ENCODE measurements around the gene ADAMTSL4.
"Not testable (repeated sequence)": the region's sequence is repeated elsewhere in the genome, so short reads cannot be mapped to it uniquely, and the experiment has no call there.

The ADAMTSL4 gene

GRCh38 chr1:150579945-150580642 is 30.9 kb downstream of the ADAMTSL4 start:
- DNase-seq (ENCODE audit: extremely low spot score) = no peak
- ChIA-PET CTCF (interaction anchor here (0.8 to 6.9 kb wide), 8 partner anchors 9 to 416 kb away, joined by 3 to 83 read pairs (median 4); partner anchors contain the start of gene TARS2), POLR2A (interaction anchor here (0.6 to 11.0 kb wide), 25 partner anchors 9 to 668 kb away, joined by 3 to 305 read pairs (median 4); partner anchors contain the start of genes ENSA, GOLPH3L, MINDY1 and RPRD2)
- TF ChIP-seq, protein P1, sequence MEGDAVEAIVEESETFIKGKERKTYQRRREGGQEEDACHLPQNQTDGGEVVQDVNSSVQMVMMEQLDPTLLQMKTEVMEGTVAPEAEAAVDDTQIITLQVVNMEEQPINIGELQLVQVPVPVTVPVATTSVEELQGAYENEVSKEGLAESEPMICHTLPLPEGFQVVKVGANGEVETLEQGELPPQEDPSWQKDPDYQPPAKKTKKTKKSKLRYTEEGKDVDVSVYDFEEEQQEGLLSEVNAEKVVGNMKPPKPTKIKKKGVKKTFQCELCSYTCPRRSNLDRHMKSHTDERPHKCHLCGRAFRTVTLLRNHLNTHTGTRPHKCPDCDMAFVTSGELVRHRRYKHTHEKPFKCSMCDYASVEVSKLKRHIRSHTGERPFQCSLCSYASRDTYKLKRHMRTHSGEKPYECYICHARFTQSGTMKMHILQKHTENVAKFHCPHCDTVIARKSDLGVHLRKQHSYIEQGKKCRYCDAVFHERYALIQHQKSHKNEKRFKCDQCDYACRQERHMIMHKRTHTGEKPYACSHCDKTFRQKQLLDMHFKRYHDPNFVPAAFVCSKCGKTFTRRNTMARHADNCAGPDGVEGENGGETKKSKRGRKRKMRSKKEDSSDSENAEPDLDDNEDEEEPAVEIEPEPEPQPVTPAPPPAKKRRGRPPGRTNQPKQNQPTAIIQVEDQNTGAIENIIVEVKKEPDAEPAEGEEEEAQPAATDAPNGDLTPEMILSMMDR (IDR thresholded peaks at IDR 0.05; ENCODE audit: control extremely low read depth, extremely low read depth, low read depth, missing control alignments) = no peak

GRCh38 chr1:150580966-150581365 is 31.8 kb downstream of the ADAMTSL4 start:
- POLR2A ChIA-PET = interaction anchor here (0.8 kb wide), 1 partner anchor 94 kb away, joined by 3 read pairs; the partner anchor contains the start of gene TARS2
- DNase-seq (ENCODE audit: extremely low spot score) = not testable (repeated sequence)
- CTCF ChIA-PET = interaction anchor here (1.3 to 6.9 kb wide), 3 partner anchors 8 to 415 kb away, joined by 3 to 83 read pairs (median 5); no protein-coding TSS in a partner anchor

- POLR2A ChIA-PET = interaction anchor here (0.8 kb wide), 1 partner anchor 94 kb away, joined by 3 read pairs; the partner anchor contains the start of gene TARS2
- CTCF ChIA-PET = interaction anchor here (1.3 to 6.9 kb wide), 2 partner anchors 8 to 19 kb away, joined by 3 to 83 read pairs; no protein-coding TSS in a partner anchor
- not testable (repeated sequence) for DNase-seq (ENCODE audit: extremely low spot score)
Measured at GRCh38 chr1:150581437-150581836, 32.2 kb downstream of the ADAMTSL4 start.

DNA sequence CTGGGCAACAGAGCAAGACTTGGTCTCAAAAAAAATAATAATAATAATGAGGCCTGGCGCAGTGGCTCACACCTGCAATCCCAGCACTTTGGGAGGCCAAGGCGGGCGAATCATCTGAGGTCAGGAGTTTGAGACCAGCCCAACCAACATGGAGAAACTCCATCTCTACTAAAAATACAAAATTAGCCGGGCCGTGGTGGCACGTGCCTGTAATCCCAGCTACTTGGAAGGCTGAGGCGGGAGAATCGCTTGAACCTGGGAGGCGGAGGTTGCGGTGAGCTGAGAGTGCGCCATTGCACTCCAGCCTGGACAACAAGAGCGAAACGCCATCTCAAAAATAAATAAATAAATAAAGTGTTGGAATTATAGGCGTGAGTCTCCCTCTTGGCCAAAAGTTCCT is 32.8 kb downstream of the ADAMTSL4 start:
- CTCF ChIA-PET = interaction anchor here (6.9 kb wide), 1 partner anchor 20 kb away, joined by 83 read pairs; no protein-coding TSS in a partner anchor
- DNase-seq (ENCODE audit: extremely low spot score); POLR2A ChIA-PET: not testable (repeated sequence)

DNA sequence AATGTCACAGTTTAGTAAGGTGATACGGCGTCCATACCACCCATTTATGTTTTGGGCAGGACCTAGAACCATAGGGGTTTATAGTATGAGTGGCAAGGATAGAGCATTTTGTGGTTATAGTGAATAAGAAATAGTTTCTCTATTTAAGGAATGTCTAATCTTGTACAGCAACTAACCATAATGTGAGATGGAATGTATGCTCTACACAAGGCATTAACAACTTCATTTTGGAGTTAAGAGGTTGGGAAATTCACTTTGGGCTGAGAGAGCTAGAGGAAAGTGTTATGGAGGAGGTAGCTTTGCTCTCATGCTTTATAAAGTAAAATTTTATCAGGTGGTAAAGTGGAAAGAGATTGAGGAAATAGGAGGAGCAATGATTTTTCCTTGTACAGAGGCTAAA is 33.2 kb downstream of the ADAMTSL4 start:
- ChIA-PET POLR2A (interaction anchor here (1.1 kb wide), 1 partner anchor 18 kb away, joined by 3 read pairs; no protein-coding TSS in a partner anchor), CTCF (interaction anchor here (6.9 kb wide), 1 partner anchor 20 kb away, joined by 83 read pairs; no protein-coding TSS in a partner anchor)
- TF ChIP-seq, protein P1 (IDR thresholded peaks at IDR 0.05; ENCODE audit: control extremely low read depth, extremely low read depth, low read depth, missing control alignments) = no peak
- no peak for DNase-seq (ENCODE audit: extremely low spot score)

GRCh38 chr1:150596095-150596892 is 47.1 kb downstream of the ADAMTSL4 start:
- CTCF ChIA-PET = no interaction called here
- POLR2A ChIA-PET = no interaction called here
- DNase-seq (ENCODE audit: extremely low spot score) = no peak
- TF ChIP-seq, protein P1 (IDR thresholded peaks at IDR 0.05; ENCODE audit: control extremely low read depth, extremely low read depth, low read depth, missing control alignments) = no peak

DNA sequence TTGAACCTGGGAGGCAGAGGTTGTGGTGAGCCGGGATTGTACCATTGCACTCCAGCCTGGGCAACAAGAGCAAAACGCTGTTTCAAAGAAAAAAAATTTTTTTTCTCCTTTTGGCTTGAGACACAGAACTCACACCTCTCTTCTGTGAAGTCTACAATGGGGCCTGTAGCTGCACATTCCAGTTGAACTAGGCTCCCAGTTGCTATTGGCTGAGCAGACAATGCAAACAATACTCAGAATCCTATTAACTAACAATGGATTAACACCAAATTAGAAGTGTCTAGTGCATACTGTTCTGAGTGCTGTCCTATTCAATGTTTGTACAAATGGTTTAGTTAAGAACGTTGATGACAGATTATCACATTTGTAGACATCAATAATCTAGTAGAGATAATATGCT is 47.8 kb downstream of the ADAMTSL4 start:
- TF ChIP-seq, protein P1 (IDR thresholded peaks at IDR 0.05; ENCODE audit: control extremely low read depth, extremely low read depth, low read depth, missing control alignments) = no peak
- POLR2A ChIA-PET = no interaction called here
- no peak for DNase-seq (ENCODE audit: extremely low spot score)
- CTCF ChIA-PET = interaction anchor here (1.4 kb wide), 1 partner anchor 36 kb away, joined by 5 read pairs; no protein-coding TSS in a partner anchor

GRCh38 chr1:150598346-150598745 is 49.1 kb downstream of the ADAMTSL4 start:
- CTCF ChIA-PET = interaction anchor here (1.4 to 2.1 kb wide), 2 partner anchors 9 to 38 kb away, joined by 4 to 5 read pairs; no protein-coding TSS in a partner anchor
- DNase-seq (ENCODE audit: extremely low spot score); POLR2A ChIA-PET: not testable (repeated sequence)

Data from GM10248 (cell line).